H1 (cell line): ENCODE measurements around the gene CFAP74. TPM values are rescaled to one million over a fixed set of nuclear protein-coding genes. Genes with fewer than 3 reads are reported as not detected.

Source experiments
- CEBPB ChIP-seq: IDR thresholded peaks from 2 replicates; pipeline ENCODE4 v1.6.1; 2012; ENCODE audit warnings: low read depth, low read length
- NRF1 ChIP-seq: IDR thresholded peaks from 2 replicates; pipeline ENCODE4 v1.6.1; 2011; ENCODE audit warnings: mild to moderate bottlenecking, low read depth, low read length, improper control_type of control experiment
- SIRT6 ChIP-seq: IDR thresholded peaks from one replicate; pipeline ENCODE4 v1.7.1; 2012; ENCODE audit warnings: low read length, inconsistent platforms
- SP4 ChIP-seq: IDR thresholded peaks from 2 replicates; pipeline ENCODE4 v1.6.1; 2012; ENCODE audit warnings: low read length, inconsistent platforms
- TAF7 ChIP-seq: optimal IDR thresholded peaks from 2 replicates; pipeline ENCODE3; 2011; ENCODE audit warnings: low read depth, mild to moderate bottlenecking, inconsistent platforms, low read length, moderate library complexity, borderline replicate concordance
- polyA plus RNA-seq, 7 experiments: library from polyadenylated mRNA; depleted of rRNA in 3 of 7; stranded (reverse) in 5 of 7; unstranded in 2 of 7; fragments of >200 nt in 5 of 7; fragments of 200-250 nt in 2 of 7; gene quantifications; 1 replicate in 5 of 7; 2 replicates in 1 of 7; 4 replicates in 1 of 7; pipeline versions ENCODE4 v1.2.1 to v1.2.3, GENCODE V29; 2011 to 2013; ENCODE audit warnings: missing spikeins in 2 of 7, mixed read lengths in 2 of 7
- total RNA-seq: library from RNA; stranded (reverse); fragmentation: NEBNext Ultra II Directional; extraction: Animal tissue kit (Norgen Biotek cat#: 25700); gene quantifications from 2 replicates; pipeline ENCODE4 v1.2.1, GENCODE V29; 2021
- TF ChIP-seq, protein P1 (sequence below): IDR thresholded peaks from 2 replicates; pipeline ENCODE4 v1.6.1; 2011; ENCODE audit warnings: low read length, improper control_type of control experiment

The CFAP74 gene
- total and polyA plus RNA-seq, 2 of the 8 experiments (the other 6 are each of a cell fraction or from before 2014, with no cell fraction given), result 0.09 to 0.20 TPM

DNA sequence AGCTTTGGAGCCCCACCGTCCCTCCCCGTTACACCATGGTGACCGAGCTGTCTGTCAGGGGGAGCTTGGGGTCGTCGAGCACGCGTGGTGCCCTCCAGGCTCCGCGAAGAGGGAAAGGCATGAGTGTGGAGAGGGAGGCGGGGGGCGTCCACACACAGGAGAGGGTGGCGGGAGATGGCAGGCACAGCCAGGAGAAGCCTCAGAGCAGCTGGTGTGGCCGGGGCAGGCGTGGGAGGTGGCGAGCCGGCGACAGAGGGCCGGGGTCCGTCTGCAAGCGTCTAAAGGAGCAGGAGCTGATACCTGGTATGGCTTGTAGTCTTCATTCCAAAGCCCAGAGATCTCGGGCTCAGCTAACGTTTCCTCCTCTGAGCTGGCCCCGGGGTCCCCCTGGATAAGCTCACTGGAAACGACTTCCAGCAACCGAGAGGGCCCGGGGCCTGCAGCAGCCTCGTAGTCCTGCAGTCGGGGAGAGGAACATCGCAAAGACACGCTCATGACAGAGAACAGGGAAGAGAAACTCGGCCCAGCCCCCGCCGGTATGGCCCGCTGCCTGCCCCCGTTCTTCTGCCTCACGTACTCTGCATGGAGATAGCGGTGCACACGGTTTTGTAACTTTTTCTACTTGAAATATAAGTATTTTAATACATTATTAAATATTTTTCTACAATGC, 37.4 kb downstream of the CFAP74 start (continued):
- TF ChIP-seq SP4 (no peak), SIRT6 (no peak), NRF1 (no peak), TAF7 (no peak), CEBPB (no peak)
- TF ChIP-seq, protein P1, sequence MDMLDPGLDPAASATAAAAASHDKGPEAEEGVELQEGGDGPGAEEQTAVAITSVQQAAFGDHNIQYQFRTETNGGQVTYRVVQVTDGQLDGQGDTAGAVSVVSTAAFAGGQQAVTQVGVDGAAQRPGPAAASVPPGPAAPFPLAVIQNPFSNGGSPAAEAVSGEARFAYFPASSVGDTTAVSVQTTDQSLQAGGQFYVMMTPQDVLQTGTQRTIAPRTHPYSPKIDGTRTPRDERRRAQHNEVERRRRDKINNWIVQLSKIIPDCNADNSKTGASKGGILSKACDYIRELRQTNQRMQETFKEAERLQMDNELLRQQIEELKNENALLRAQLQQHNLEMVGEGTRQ, result no peak
